Fibroblast of lung (primary cell): Measurements from ENCODE around the gene GDA.

ENCODE experiments used
- CTCF ChIP-seq, 2 donors: IDR thresholded peaks in 1 of 2; conservative IDR thresholded peaks in 1 of 2; 1 replicate in 1 of 2; 2 replicates in 1 of 2; pipeline ENCODE4 v1.5.1; 2011 to 2012; ENCODE audit warnings: low read length in 2 of 2, control low read depth in 1 of 2, inconsistent platforms in 1 of 2, low read depth in 1 of 2, mild to moderate bottlenecking in 1 of 2
- EZH2 ChIP-seq: IDR thresholded peaks from 2 replicates; pipeline ENCODE4 v1.5.1; 2012; ENCODE audit warnings: low read length, control low read depth, mild to moderate bottlenecking; ENCODE audit errors: missing control alignments

- no peak for TF ChIP-seq CTCF (conservative IDR thresholded peaks at IDR 0.05 in 1 of 2, IDR thresholded peaks at IDR 0.05 in 1 of 2; ENCODE audit: low read depth in 1 of 2, low read length in 2 of 2)
- TF ChIP-seq EZH2, result no peak
These were observed 15.7 kb upstream of the GDA start for GRCh38 chr9:72133365-72134035.
